H1 (cell line): ENCODE measurements around the gene SERGEF. TPM values are rescaled to one million over a fixed set of nuclear protein-coding genes. Genes with fewer than 3 reads are reported as not detected.

Source experiments
- CTCF ChIA-PET: fragments of 300-600 bp; sonication (Branson Sonifier 250); formaldehyde crosslinking; loops from one replicate; lab custom pipeline; 2021; ENCODE audit not compliant: partially characterized antibody; lab: Charles Lee
- POLR2A ChIA-PET: fragments of 300-600 bp; sonication (Branson Sonifier 250); formaldehyde crosslinking; loops from one replicate; lab custom pipeline; 2021; ENCODE audit warnings: inconsistent platforms; ENCODE audit not compliant: partially characterized antibody; lab: Charles Lee
- DNase-seq, 2 experiments: peaks; one replicate each; pipeline versions ENCODE4 v3.0.0 to v3.0.0-alpha.2; 2010 to 2022; ENCODE audit warnings: low spot score in 2 of 2, low read depth in 1 of 2, mixed read lengths in 1 of 2
- FAIRE-seq: peaks from 2 replicates; lab custom pipeline; 2011; peaks lifted over from hg19 to GRCh38; lab: Jason Lieb, UNC
- H2AFZ ChIP-seq: 2 replicates; pipeline ENCODE4 v1.8.1; 2012; ENCODE audit warnings: low read length, inconsistent platforms
- H2AK5ac ChIP-seq: 2 replicates; pipeline ENCODE4 v1.6.1; 2013; ENCODE audit warnings: low read depth, low read length
- H2BK120ac ChIP-seq: replicated peaks from 2 replicates; pipeline ENCODE3; 2013; ENCODE audit warnings: low read depth, low read length, inconsistent platforms
- H2BK12ac ChIP-seq: 2 replicates; pipeline ENCODE4 v1.6.1; 2013; ENCODE audit warnings: low read depth, low read length
- H2BK15ac ChIP-seq: 2 replicates; pipeline ENCODE4 v1.6.1; 2013; ENCODE audit warnings: low read length
- H2BK20ac ChIP-seq: 2 replicates; pipeline ENCODE4 v1.6.1; 2013; ENCODE audit warnings: low read length
- H2BK5ac ChIP-seq: 2 replicates; pipeline ENCODE4 v1.6.1; 2013; ENCODE audit warnings: low read depth, low read length
- H3K14ac ChIP-seq: 2 replicates; pipeline ENCODE4 v1.6.1; 2013; ENCODE audit warnings: inconsistent platforms; ENCODE audit not compliant: insufficient read length
- H3K18ac ChIP-seq: 2 replicates; pipeline ENCODE4 v1.6.1; 2013; ENCODE audit warnings: low read length; ENCODE audit errors: extremely low read depth
- H3K23ac ChIP-seq: 2 replicates; pipeline ENCODE4 v1.6.1; 2013; ENCODE audit warnings: inconsistent platforms; ENCODE audit not compliant: insufficient read length
- H3K23me2 ChIP-seq: 2 replicates; pipeline ENCODE4 v1.6.1; 2013; ENCODE audit warnings: low read depth, low read length
- H3K27ac ChIP-seq: 2 replicates; pipeline ENCODE4 v1.6.1; 2011; ENCODE audit warnings: low read depth, low read length, inconsistent platforms
- H3K27me3 ChIP-seq, 4 experiments: replicated peaks in 1 of 4; 1 replicate in 1 of 4; 2 replicates in 3 of 4; pipeline versions ENCODE4 v1.6.1 to v1.8.1; 2011 to 2013; ENCODE audit warnings: low read length in 3 of 4, mild to moderate bottlenecking in 3 of 4, inconsistent platforms in 2 of 4, mixed read lengths in 2 of 4, moderate library complexity in 1 of 4; ENCODE audit not compliant: control insufficient read depth in 3 of 4, insufficient read depth in 3 of 4; ENCODE audit errors: extremely low read depth in 1 of 4
- H3K36me3 ChIP-seq, 4 experiments: 2 replicates each; pipeline versions ENCODE4 v1.6.1 to v1.8.1; 2011 to 2013; ENCODE audit warnings: mild to moderate bottlenecking in 4 of 4, low read length in 3 of 4, moderate library complexity in 2 of 4, control low read depth in 1 of 4, inconsistent platforms in 1 of 4; ENCODE audit not compliant: insufficient read depth in 4 of 4, control insufficient read depth in 2 of 4
- H3K4ac ChIP-seq: replicated peaks from 2 replicates; pipeline ENCODE3; 2013; ENCODE audit warnings: low read length, low read depth, mixed read lengths, inconsistent platforms; ENCODE audit not compliant: insufficient read length
- H3K4me1 ChIP-seq, 4 experiments: replicated peaks in 1 of 4; 1 replicate in 1 of 4; 2 replicates in 3 of 4; pipeline versions ENCODE4 v1.6.1 to v1.8.1; 2011 to 2013; ENCODE audit warnings: low read length in 3 of 4, inconsistent platforms in 2 of 4, mixed read lengths in 1 of 4; ENCODE audit not compliant: insufficient read depth in 4 of 4, control insufficient read depth in 3 of 4
- H3K4me2 ChIP-seq, 2 experiments: 2 replicates each; pipeline versions ENCODE4 v1.6.1 to v1.8.1; 2011 to 2013; ENCODE audit warnings: low read depth in 2 of 2, low read length in 2 of 2, control low read depth in 1 of 2, inconsistent platforms in 1 of 2, mild to moderate bottlenecking in 1 of 2; ENCODE audit not compliant: insufficient read depth in 1 of 2
- H3K4me3 ChIP-seq, 4 experiments: fragments of 200-600, 300-600 bp in 1 of 4; sonication (generic), shearing (Covaris generic), sonication (Bioruptor Twin) in 1 of 4; 2 replicates each; pipeline versions ENCODE4 v1.5.1 to v1.8.1; 2011 to 2016; ENCODE audit warnings: low read length in 4 of 4, low read depth in 3 of 4, control low read depth in 2 of 4, inconsistent platforms in 2 of 4, mild to moderate bottlenecking in 2 of 4, mixed read lengths in 1 of 4, moderate library complexity in 1 of 4; ENCODE audit not compliant: insufficient read depth in 2 of 4; ENCODE audit errors: extremely low read depth in 1 of 4
- H3K56ac ChIP-seq: replicated peaks from 2 replicates; pipeline ENCODE3; 2013; ENCODE audit warnings: low read depth, mild to moderate bottlenecking, mixed read lengths, low read length, inconsistent platforms; ENCODE audit not compliant: insufficient read length
- H3K79me1 ChIP-seq: 2 replicates; pipeline ENCODE4 v1.6.1; 2013; ENCODE audit warnings: low read depth, low read length, control low read depth
- H3K79me2 ChIP-seq, 2 experiments: 2 replicates each; pipeline versions ENCODE4 v1.6.1 to v1.8.1; 2012 to 2013; ENCODE audit warnings: low read length in 2 of 2, mild to moderate bottlenecking in 2 of 2, inconsistent platforms in 1 of 2; ENCODE audit not compliant: insufficient read depth in 2 of 2, control insufficient read depth in 1 of 2
- H3K9ac ChIP-seq, 4 experiments: replicated peaks in 1 of 4; 1 replicate in 1 of 4; 2 replicates in 3 of 4; pipeline versions ENCODE4 v1.6.1 to v1.8.1; 2011 to 2013; ENCODE audit warnings: low read depth in 3 of 4, low read length in 3 of 4, control low read depth in 2 of 4, mild to moderate bottlenecking in 2 of 4, moderate library complexity in 2 of 4, inconsistent platforms in 1 of 4; ENCODE audit errors: extremely low read depth in 1 of 4
- H3K9me3 ChIP-seq, 2 experiments: 2 replicates each; pipeline versions ENCODE4 v1.6.1 to v1.8.1; 2012 to 2013; ENCODE audit warnings: mild to moderate bottlenecking in 2 of 2, moderate library complexity in 2 of 2, control low read depth in 1 of 2, inconsistent platforms in 1 of 2, low read depth in 1 of 2, low read length in 1 of 2, mixed read lengths in 1 of 2; ENCODE audit not compliant: insufficient read depth in 2 of 2
- H4K20me1 ChIP-seq, 2 experiments: replicated peaks in 1 of 2; 2 replicates each; pipeline versions ENCODE3 to v1.8.1; 2011 to 2013; ENCODE audit warnings: inconsistent platforms in 2 of 2, low read length in 2 of 2, mild to moderate bottlenecking in 1 of 2; ENCODE audit not compliant: insufficient read depth in 2 of 2, control insufficient read depth in 1 of 2
- H4K5ac ChIP-seq: 2 replicates; pipeline ENCODE4 v1.6.1; 2013; ENCODE audit warnings: low read length, low read depth, mixed read lengths, inconsistent platforms; ENCODE audit not compliant: insufficient read length
- H4K8ac ChIP-seq: 2 replicates; pipeline ENCODE4 v1.8.0; 2013; ENCODE audit warnings: mild to moderate bottlenecking, moderate library complexity, low read length, inconsistent platforms; ENCODE audit not compliant: insufficient read depth; ENCODE audit errors: extremely low read depth
- H4K91ac ChIP-seq: replicated peaks from 2 replicates; pipeline ENCODE3; 2013; ENCODE audit warnings: low read length, mixed read lengths, inconsistent platforms; ENCODE audit not compliant: insufficient read length
- CTBP2 ChIP-seq: IDR thresholded peaks from 2 replicates; pipeline ENCODE4 v1.7.0; 2011; ENCODE audit warnings: borderline replicate concordance, mild to moderate bottlenecking, moderate library complexity, mixed read lengths, low read length; ENCODE audit not compliant: insufficient read depth, insufficient read length
- FOSL1 ChIP-seq: IDR thresholded peaks from 2 replicates; pipeline ENCODE4 v1.6.1; 2011; ENCODE audit warnings: mild to moderate bottlenecking, low read depth, low read length, moderate library complexity; ENCODE audit not compliant: insufficient read depth
- KDM5A ChIP-seq: fragments of 200-600 bp; IDR thresholded peaks from 2 replicates; pipeline ENCODE4 v1.7.1; 2012; ENCODE audit warnings: mild to moderate bottlenecking, low read length, inconsistent platforms, mixed read lengths
- TBP ChIP-seq: IDR thresholded peaks from 2 replicates; pipeline ENCODE4 v1.6.1; 2011; ENCODE audit warnings: low read depth, low read length, improper control_type of control experiment
- WGBS, 2 experiments: shearing (Covaris generic) in 1 of 2; methylation state at CpG; one replicate each; pipeline versions ENCODE4 v1.1.6 to v1.1.7; 2013 to 2015; ENCODE audit warnings: low lambda C conversion rate in 2 of 2, mixed read lengths in 2 of 2, inconsistent platforms in 1 of 2, low coverage in 1 of 2, missing lambda C conversion rate in 1 of 2; ENCODE audit not compliant: insufficient replicate concordance in 2 of 2, insufficient coverage in 1 of 2, insufficient read length in 1 of 2; ENCODE audit errors: extremely low coverage in 1 of 2, missing lambda C conversion rate in 1 of 2; 5-methylcytosine and 5-hydroxymethylcytosine counted together
- polyA plus RNA-seq, 7 experiments: library from polyadenylated mRNA; depleted of rRNA in 3 of 7; stranded (reverse) in 5 of 7; unstranded in 2 of 7; fragments of >200 nt in 5 of 7; fragments of 200-250 nt in 2 of 7; gene quantifications; 1 replicate in 5 of 7; 2 replicates in 1 of 7; 4 replicates in 1 of 7; pipeline versions ENCODE4 v1.2.1 to v1.2.3, GENCODE V29; 2011 to 2013; ENCODE audit warnings: missing spikeins in 2 of 7, mixed read lengths in 2 of 7
- total RNA-seq: library from RNA; stranded (reverse); fragmentation: NEBNext Ultra II Directional; extraction: Animal tissue kit (Norgen Biotek cat#: 25700); gene quantifications from 2 replicates; pipeline ENCODE4 v1.2.1, GENCODE V29; 2021

Gene SERGEF
- total and polyA plus RNA-seq, 2 of the 8 experiments (the other 6 are each of a cell fraction or from before 2014, with no cell fraction given), result 16.6 to 28.8 TPM

- Histone ChIP-seq H2BK120ac (no peak overlapping the region), H2BK5ac (no peak overlapping the region), H3K56ac (no peak overlapping the region), H3K18ac (no peak overlapping the region), H3K79me1 (no peaks in the 10 kb centered on the region), H3K23ac (no peak overlapping the region), H4K20me1 (no peaks in the 10 kb centered on the region), H3K9ac (no peak overlapping the region), H4K91ac (no peak overlapping the region), H2BK20ac (no peak overlapping the region), H3K27ac (no peak overlapping the region), H4K5ac (no peak overlapping the region), H3K4me2 (no peak overlapping the region), H3K14ac (no peak overlapping the region), H3K9me3 (no peaks in the 10 kb centered on the region), H3K4me1 (no peaks in the 10 kb centered on the region), H3K4ac (no peak overlapping the region), H2AK5ac (no peak overlapping the region), H3K27me3 (no peaks in the 10 kb centered on the region), H3K4me3 (no peak overlapping the region), H3K79me2 (no peaks in the 10 kb centered on the region), H3K23me2 (no peaks in the 10 kb centered on the region), H4K8ac (no peak overlapping the region), H3K36me3 (no peaks in the 10 kb centered on the region), H2BK15ac (no peak overlapping the region), H2BK12ac (no peak overlapping the region), H2AFZ (no peak overlapping the region)
- DNase-seq (no peak), FAIRE-seq (no peak)
- ChIA-PET POLR2A (no interaction called here), CTCF (interaction anchor here (1.0 to 3.6 kb wide), 4 partner anchors 12 to 183 kb away, joined by 3 to 14 read pairs (median 6); no protein-coding TSS in a partner anchor)
- 84% methylated on average over 5 of the region's 5 CpGs; no CpG with 5 or more reads in 1 of the 2 experiments for WGBS, 2 experiments
- TF ChIP-seq FOSL1 (no peak), TBP (no peak), CTBP2 (no peak), KDM5A (no peak)
These were observed 217.9 kb downstream of the SERGEF start for GRCh38 chr11:17794981-17795380.
